ENCODE measurements around the gene SLC26A11.
"Not testable (repeated sequence)": the region's sequence is repeated elsewhere in the genome, so short reads cannot be mapped to it uniquely, and the experiment has no call there.

The SLC26A11 gene

DNA sequence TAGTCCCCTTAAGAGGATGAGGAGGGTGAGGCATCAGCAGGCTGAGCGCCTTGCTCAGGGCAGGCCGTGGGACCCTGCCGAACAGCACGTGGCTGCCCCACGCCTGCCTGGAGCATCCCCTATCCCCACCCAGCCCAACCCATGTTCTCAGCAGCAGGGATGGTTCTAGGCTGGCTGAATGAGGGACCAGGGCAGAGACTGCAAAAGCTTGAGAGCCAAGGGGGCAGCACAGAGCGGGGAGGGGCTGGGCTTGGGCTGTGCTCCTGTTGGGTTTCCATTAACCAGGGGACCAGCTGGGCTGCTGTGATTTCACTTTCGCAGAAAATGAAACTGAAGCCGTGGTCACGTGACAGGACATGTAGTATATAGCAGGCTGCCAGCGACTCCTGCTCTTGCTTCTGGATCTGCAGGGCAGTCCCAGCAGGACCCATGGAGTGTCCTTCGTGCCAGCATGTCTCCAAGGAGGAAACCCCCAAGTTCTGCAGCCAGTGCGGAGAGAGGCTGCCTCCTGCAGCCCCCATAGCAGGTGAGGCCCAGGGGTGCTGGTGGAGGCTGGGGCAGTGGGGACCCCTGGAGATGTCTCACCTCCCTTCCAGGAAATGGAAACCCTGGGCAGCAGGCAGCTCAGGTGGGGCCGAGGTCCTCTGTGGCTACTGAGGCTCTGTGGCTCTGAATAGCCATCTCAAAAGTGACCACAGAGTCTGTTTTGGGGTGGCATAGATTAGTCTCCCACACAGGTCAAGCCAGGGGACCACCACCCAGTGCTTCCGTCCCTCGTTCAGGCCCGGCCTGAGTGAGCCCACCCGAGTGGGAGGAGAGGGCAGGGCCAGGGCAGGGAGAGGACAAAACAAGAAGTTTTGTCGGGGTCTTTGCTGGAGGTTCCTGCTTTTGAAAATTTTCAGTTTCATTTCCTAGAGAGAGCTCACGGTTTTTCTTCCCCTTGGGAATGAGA is 43.3 kb downstream of the SLC26A11 start:
- DNase-seq, result peak; percentile 92

DNA sequence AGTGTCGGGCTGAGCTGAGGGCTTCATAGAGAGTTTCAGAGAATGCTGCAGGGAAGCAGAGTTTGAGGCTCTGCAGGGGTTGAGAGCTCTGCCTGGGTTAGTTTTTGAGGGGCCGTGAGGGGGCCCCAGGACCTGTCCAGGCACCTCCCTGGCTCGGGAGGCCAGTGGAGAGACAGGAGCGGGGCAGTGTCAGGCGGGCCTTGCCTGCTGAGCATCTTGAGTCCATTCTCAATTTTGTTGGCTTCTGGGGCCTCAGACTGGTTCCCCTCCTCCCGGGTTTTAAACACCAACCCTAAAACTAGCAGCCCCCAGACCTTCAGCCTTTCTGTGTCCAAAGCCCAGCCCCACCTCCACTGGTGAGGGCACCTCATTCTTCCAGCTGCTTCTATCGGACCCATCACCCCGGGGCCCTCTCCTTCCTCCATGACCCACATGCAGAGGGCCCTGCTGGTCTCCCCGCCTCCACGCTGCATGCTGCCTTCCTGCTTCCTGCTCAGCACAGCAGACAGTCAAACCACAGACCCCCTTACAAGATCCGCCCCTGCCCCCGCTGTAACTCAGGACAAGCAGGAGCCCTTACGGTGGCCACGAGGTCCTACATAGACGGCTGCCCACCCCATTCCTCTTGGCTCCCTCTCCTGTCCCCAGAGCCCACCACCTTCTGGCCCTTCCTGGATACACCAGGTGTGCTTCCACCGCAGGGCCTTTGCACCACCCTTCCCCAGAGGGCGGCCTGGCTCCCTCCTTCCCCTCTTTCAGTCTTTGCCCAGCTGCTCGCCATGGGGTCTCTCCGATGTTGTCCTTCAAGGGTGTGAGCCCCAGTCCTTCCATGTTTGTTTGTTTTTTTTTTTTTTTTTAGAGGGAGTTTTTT is 44.2 kb downstream of the SLC26A11 start:
- DNase-seq, result no peak

DNA sequence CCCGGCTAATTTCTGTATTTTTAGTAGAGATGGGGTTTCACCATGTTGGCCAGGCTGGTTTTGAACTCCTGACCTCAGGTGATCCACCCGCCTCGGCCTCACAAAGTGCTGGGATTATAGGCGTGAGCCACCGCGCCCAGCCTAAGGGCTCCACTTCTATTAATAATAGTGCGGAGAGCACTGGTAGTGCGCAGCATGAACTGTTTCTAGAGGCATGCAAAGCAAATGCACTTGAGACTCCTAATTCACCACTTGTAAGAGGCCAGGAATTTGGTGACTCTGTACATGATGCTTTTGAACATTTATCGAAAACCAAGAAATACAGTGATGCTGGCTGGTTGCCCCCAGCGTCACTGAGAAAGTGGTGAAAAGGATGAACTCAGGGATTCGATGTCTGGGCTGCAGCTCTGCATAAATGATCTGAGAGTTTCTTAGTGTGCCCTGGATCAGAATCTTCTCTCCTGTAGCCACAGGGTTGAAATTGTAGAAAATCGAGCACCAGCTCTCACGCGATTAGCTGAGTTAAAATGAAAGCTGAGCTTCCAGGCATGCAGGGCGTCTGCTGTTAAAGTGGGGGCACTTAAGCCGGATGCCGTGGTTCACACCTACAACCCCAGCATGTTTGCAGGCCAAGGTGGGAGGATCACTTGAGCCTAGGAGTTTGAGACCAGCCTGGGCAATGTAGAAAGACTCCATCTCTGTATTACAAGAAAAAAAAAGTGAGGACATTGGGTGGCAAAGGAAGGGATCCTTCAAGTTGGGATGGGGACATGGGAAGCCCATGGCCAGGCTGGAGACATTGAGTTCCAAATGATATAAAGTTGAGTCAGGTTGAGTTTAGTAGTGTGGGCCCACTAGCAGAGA is 45.2 kb downstream of the SLC26A11 start:
- no peak for DNase-seq

DNA sequence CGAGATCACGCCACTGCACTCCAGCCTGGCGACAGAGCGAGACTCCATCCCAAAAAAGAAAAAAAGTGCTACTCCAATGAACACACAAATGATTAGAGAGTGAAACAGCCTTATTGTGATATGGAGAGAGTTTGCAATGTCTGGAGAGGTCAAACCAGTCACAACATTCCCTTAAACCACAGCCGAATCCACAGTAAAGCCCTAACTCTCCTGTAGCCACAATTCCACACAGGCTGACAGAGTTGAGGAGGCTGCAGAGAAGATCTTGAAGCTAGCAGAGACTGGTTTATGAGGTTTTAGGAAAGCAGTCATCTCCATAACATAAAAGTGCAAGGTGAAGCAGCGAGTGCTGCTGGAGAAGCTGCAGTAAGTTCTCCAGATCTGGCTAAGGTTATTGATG is 47.2 kb downstream of the SLC26A11 start:
- DNase-seq, result no peak

- DNase-seq, result no peak
These were observed 48.2 kb downstream of the SLC26A11 start for GRCh38 chr17:80268427-80268826.

DNA sequence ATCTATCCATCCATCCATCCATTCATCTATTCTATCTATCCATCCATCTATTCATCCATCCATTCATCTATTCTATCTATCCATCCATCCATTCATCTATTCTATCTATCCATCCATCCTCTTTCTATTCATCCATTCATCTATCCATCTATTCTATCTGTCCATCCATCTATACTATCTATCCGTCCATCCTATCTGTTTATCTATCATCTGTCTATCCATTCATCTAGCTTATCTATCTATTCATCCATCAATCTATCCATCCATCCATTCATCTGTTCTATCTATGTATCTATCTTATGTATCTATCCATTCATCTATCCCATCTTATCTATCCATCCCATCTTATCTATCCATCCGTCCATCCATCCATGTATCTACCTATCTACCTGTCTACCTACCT is 49.2 kb downstream of the SLC26A11 start:
- DNase-seq, result no peak

- DNase-seq, result peak; percentile 5
These were observed 49.9 kb downstream of the SLC26A11 start for GRCh38 chr17:80270104-80270503.

GRCh38 chr17:80270836-80271235 is 50.6 kb downstream of the SLC26A11 start:
- no peak for DNase-seq

GRCh38 chr17:80272366-80272765 is 52.1 kb downstream of the SLC26A11 start:
- DNase-seq, result peak; percentile 10

DNA sequence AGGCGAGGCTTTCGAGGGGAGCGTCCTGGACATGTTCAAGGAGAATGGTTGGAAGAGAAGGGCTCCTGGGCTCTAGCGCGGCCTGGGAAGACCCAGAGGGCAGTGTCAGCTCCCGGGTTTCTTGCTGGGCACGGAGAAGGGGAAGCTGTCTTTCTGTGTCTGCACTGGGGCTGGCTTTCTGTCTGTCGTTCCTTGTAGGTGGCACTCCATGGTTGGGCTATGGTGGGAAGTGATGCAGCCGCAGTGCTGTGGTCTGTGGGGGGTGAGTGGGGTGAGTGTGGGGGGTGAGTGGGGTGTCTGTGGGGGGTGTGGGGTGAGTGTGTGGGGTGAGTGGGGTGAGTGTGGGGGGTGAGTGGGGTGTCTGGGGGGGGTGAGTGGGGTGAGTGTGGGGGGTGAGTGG is 54.1 kb downstream of the SLC26A11 start:
- no peak for DNase-seq

DNA sequence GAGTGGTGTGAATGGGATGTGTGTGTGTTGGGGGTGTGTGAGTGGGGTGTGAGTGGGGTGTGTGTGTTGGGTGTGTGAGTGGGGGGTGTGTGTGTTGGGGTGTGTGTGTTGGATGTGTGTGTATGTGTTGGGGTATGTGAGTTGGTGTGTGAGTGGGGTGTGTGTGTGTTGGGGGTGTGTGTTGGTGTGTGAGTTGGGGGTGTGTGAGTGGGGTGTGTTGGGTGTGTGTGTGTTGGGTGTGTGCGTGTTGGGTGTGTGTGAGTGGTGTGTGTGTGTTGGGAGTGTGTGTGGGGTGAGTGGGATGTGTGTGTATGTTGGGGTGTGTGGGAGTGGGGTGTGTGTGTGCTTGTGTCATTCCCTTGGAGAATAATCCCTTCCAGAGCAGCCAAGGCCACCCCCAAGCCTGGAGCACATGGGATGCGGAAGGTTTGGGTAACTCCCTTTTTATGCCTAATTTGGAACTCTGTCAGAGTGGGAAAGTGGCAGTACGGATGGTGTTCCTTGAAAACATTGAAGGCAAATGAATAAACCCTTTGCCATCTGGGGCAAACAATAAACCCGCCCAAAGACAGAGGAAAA is 54.7 kb downstream of the SLC26A11 start:
- no peak for DNase-seq

DNA sequence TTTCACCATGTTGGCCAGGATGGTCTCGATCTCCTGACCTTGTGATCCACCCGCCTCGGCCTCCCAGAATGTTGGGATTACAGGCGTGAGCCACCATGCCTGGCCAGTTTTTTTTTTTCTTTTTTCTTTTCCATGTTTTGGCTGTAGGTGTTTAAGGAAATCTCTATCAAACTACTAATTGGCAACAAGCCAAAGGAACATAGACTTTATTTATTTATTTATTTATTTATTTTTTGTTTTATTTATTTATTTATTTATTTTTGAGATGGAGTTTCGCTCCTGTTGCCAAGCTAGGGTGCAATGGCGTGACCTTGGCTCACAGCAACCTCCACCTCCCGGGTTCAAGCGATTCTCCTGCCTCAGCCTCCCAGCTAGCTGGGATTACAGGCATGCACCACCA is 55.6 kb downstream of the SLC26A11 start:
- DNase-seq, result not testable (repeated sequence)

GRCh38 chr17:80277751-80278671 is 57.8 kb downstream of the SLC26A11 start:
- DNase-seq, result no peak

- peak; percentile 65 for DNase-seq
These were observed 59.7 kb downstream of the SLC26A11 start for GRCh38 chr17:80279895-80280294.

GRCh38 chr17:80281516-80281915 is 61.3 kb downstream of the SLC26A11 start:
- no peak for DNase-seq

- no peak for DNase-seq
These were observed 63.1 kb downstream of the SLC26A11 start for GRCh38 chr17:80283116-80283852.

DNA sequence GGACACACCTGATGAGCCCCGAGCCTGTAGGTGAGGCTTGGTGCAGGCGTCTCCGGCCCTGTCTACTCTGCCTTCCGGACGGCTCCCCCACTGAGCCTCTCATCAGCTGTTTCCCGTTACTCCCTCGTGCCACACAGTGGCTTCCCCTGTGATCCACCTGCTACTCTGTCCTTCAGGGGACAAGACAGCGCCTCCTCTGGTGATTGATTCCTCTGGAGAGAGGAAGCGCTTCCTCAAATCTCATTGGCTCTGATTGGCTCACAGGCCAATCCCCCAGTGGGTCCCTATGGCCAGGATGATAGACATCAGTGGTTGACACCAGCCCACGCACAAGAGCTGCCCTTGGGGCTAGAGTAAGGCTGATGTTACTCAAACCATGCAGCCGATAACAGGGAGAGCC is 64.4 kb downstream of the SLC26A11 start:
- no peak for DNase-seq

DNA sequence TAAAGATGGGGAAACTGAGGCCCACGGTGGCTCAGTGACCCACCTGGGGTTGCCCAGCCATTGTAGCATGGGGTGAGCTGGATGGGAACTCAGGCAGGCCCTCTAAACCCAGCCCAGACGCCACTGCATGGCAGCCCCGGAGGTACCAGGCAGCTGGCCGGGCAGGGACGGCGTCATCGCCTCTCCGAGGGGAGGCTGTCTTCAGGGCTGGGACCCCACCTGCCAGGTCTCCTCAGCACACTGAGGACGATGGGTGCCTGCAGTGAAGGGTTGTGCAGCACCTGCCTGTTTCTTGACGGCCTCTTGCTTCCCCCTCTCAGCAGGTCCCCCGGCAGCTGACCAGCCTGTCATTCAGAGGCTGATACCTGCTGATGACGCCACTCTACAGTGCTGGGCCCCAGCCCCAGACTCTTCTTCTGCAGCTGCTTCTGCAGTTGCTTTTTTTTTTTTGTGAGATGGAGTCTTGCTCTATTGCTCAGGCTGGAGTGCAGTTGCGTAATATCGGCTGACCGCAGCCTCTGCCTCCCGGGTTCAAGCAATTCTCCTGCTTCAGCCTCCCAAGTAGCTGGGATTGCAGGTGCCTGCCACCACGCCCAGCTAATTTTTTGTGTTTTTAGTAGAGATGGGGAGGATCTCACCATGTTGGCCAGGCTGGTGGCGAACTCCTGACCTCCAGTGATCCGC is 65.2 kb downstream of the SLC26A11 start:
- no peak for DNase-seq

DNA sequence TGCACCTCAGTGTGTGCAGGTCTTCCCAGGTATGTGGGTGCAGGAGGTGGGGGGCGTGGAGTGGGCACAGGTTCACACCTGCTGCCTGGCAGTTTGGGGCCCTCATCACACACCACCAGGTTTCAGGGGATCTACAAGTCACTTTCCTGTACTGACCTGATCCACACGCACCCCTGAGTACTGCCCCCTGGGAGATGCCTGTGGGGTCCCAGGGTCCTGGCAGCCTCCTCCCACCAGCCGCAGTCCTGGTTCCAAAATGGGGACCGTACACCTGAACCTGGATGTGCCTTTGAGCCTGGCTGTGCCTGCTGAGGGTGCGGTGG is 66.4 kb downstream of the SLC26A11 start:
- DNase-seq, result no peak

DNA sequence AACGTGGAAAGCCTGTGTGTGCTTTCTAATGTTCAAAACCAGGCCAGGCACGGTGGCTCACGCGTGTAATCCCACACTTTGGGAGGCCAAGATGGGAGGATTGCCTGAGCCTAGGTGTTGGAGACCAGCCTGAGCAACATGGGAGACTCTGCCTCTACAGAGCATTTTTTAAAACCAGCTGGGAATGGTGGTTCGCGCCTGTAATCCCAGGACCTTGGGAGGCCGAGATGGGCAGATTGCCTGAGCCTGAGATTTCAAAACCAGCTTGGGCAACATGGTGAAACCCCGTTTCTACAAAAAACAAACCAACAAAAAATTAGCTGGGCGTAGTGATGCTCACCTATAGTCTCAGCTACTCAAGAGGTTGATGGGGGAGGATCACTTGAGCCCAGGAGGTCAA is 66.8 kb downstream of the SLC26A11 start:
- DNase-seq, result no peak
